GM18505 (cell line): ENCODE measurements around the gene NF1.
"Not testable (repeated sequence)": the region's sequence is repeated elsewhere in the genome, so short reads cannot be mapped to it uniquely, and the experiment has no call there.

Experiments used
- ATAC-seq: cut with Tn5 transposase; IDR thresholded peaks from one replicate; pipeline ENCODE4 v1.9.1; 2021; ENCODE audit not compliant: unreplicated experiment
- POLR2A ChIP-seq: IDR thresholded peaks from 4 replicates; pipeline ENCODE4 v1.6.1; 2011; ENCODE audit warnings: borderline replicate concordance; ENCODE audit not compliant: insufficient read depth, insufficient read length; ENCODE audit errors: extremely low read depth

The NF1 gene

GRCh38 chr17:31364012-31364411, 269.2 kb downstream of the NF1 start:
- no peak for ATAC-seq

DNA sequence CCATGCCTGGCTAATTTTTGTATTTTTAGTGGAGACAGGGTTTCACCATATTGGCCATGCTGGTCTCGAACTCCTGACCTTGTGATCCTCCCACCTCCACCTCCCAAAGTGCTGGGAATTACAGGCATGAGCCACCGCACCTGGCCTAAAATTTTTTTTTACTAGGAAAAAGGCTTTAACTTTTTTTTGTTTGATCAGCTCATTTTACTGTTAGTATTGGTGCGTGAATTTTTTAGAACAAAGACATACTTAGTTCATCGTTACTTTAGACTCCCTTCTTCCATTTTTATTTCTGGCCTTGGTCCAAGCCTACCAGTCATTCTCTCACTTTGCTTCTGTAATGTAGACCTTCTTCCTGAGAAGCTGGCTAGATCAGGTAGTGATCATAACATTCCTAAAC, 271.3 kb downstream of the NF1 start:
- TF ChIP-seq POLR2A = no peak
- no peak for ATAC-seq

More at GRCh38 chr17:31364012-31364411, 269.2 kb downstream of the NF1 start:
- TF ChIP-seq POLR2A = no peak

- no peak for ATAC-seq
- TF ChIP-seq POLR2A = no peak
Measured at GRCh38 chr17:31369266-31369665, 274.5 kb downstream of the NF1 start.

DNA sequence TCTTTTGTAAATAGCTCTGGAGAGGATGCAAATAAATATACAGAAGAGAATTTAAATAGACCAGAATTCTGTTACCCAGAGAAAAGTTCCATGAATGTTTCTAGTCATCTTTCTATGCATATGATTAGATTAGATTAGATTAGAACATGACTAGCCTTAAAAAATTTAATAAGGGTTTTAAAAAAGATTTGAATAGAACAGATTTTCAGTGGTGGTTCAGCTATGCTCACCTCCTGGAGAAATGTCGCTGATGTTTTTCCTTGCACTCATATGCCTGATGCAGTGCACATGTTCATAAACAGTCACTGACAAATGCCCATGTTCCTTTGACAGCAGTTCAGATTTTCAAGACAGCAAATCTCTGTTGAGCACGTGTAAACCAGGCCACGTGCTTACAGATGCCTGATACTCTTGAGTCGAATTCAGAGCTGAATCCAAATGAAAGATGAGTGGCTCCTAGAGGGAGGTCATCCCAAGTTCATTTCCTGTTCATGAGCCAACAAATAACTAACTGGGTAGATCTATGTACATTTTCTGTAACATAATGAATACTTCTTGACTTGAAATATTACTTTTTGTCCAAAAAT, 276.8 kb downstream of the NF1 start:
- ATAC-seq = no peak

DNA sequence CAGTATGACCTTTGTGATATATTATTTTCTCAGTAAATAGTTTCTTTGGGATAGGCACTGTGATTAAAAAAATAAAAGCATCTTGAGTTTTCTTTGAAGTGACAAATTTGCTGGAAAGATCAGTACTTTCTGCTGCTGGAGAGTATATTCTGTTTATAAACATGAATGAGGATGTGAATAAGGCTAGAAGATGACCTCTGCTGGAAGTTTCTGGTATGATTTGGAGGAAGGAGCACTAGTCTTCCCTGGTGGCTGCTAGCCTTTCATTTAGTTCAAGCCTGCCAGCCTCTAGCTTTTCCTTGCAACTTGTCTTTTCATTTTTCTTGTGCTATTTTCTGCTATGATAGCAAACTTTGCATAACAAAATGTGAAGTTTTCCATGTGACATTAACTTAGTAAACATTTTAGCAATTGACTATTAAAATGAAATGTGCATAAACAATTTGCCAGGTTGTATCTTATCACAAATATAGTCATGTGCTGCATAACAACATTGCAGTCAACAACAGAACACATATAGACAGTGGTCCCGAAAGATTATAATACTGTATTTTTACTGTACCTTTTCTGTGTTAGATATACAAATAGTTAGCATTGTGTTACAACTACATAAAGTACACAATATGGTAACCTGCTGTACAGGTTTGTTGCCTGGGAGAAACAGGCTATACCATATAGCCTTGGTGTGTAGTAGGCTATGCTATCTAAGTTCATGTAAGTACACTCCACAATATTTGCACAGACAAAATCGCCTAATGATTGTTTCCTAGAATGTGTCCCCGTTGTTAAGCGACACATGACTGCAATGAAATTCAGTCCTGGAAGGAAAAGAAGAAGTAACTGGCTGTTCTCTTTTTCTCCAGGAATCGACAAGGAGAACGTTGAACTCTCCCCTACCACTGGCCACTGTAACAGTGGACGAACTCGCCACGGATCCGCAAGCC, 278.6 kb downstream of the NF1 start:
- no peak for ATAC-seq
- TF ChIP-seq POLR2A = no peak

More for the DNA sequence above, 276.8 kb downstream of the NF1 start:
- TF ChIP-seq POLR2A = no peak

DNA sequence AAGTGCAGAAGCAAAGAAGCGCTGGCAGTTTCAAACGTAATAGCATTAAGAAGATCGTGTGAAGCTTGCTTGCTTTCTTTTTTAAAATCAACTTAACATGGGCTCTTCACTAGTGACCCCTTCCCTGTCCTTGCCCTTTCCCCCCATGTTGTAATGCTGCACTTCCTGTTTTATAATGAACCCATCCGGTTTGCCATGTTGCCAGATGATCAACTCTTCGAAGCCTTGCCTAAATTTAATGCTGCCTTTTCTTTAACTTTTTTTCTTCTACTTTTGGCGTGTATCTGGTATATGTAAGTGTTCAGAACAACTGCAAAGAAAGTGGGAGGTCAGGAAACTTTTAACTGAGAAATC, 279.3 kb downstream of the NF1 start:
- TF ChIP-seq POLR2A = no peak
- ATAC-seq = no peak

DNA sequence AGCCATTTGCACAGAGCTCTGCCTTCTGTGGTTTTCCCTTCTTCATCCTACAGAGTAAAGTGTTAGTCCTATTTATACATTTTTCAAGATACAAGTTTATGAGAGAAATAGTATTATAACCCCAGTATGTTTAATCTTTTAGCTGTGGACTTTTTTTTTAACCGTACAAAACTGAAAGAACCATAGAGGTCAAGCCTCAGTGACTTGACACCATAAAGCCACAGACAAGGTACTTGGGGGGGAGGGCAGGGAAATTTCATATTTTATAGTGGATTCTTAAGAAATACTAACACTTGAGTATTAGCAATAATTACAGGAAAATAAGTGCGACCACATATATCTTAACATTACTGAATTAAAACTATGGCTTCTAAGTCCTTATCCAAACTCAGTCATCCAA, 279.7 kb downstream of the NF1 start:
- TF ChIP-seq POLR2A = no peak

DNA sequence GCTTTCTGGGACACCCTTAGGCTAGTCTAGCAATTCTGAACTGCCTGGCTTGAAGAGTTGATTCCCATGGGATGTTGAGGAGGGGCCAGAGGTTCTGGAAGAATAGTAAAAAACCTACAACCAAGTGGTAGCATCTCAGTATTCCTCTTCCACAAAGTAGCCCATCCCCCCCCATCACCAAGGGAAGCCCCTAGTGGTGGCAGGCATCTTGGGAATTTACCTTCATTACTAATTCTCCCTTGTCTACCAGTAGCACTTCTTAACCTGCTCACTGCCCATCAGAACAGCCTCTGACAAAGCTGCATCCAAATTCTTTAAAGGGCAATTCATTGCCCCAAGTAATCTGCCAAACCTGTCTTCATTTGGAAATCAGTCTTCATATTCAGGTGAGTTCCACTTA, 283.9 kb downstream of the NF1 start:
- no peak for ATAC-seq
- TF ChIP-seq POLR2A = no peak

More for the DNA sequence above, 279.7 kb downstream of the NF1 start:
- ATAC-seq = no peak

GRCh38 chr17:31379597-31380205, 284.9 kb downstream of the NF1 start:
- TF ChIP-seq POLR2A = no peak
- no peak for ATAC-seq

GRCh38 chr17:31381165-31381668, 286.4 kb downstream of the NF1 start:
- TF ChIP-seq POLR2A = no peak
- ATAC-seq = no peak

GRCh38 chr17:31382668-31383275, 288.0 kb downstream of the NF1 start:
- not testable (repeated sequence) for ATAC-seq

- ATAC-seq = not testable (repeated sequence)
Measured at GRCh38 chr17:31383488-31383887, 288.7 kb downstream of the NF1 start.
